GM12864 (cell line): ENCODE data around the gene ADCY1.

Experiments used
- DNase-seq: peaks from one replicate; pipeline ENCODE4 v3.0.0-alpha.2; 2011; ENCODE audit warnings: low read depth
- H3K4me3 ChIP-seq: 2 replicates; pipeline ENCODE4 v1.5.1; 2011; ENCODE audit warnings: mild to moderate bottlenecking, low read depth, low read length, control low read depth
- CTCF ChIP-seq: IDR thresholded peaks from 2 replicates; pipeline ENCODE4 v1.5.1; 2011; ENCODE audit warnings: low read depth, mild to moderate bottlenecking, moderate library complexity, low read length, control low read depth, inconsistent platforms; ENCODE audit errors: missing control alignments

The ADCY1 gene

GRCh38 chr7:45670717-45671116, 96.5 kb downstream of the ADCY1 start:
- DNase-seq, result no peak
- H3K4me3 ChIP-seq, result no peak overlapping the region
- no peak for TF ChIP-seq CTCF

- TF ChIP-seq CTCF, result no peak
Measured at GRCh38 chr7:45677311-45677900, 103.2 kb downstream of the ADCY1 start.

GRCh38 chr7:45679516-45679915, 105.3 kb downstream of the ADCY1 start:
- DNase-seq, result no peak
- TF ChIP-seq CTCF, result no peak
- no peak overlapping the region for H3K4me3 ChIP-seq

More at GRCh38 chr7:45677311-45677900, 103.2 kb downstream of the ADCY1 start:
- DNase-seq, result no peak
- H3K4me3 ChIP-seq, result no peak overlapping the region

- TF ChIP-seq CTCF, result no peak
Measured at GRCh38 chr7:45680776-45681175, 106.6 kb downstream of the ADCY1 start.

GRCh38 chr7:45681596-45682357, 107.6 kb downstream of the ADCY1 start:
- no peak for TF ChIP-seq CTCF

More at GRCh38 chr7:45680776-45681175, 106.6 kb downstream of the ADCY1 start:
- H3K4me3 ChIP-seq, result no peak overlapping the region
- DNase-seq, result no peak

GRCh38 chr7:45682358-45682735, 108.2 kb downstream of the ADCY1 start:
- no peak for DNase-seq
- TF ChIP-seq CTCF, result no peak
- no peak overlapping the region for H3K4me3 ChIP-seq

More at GRCh38 chr7:45681596-45682357, 107.6 kb downstream of the ADCY1 start:
- H3K4me3 ChIP-seq, result no peak overlapping the region
- DNase-seq, result no peak
